IPS-15b (cell line): ENCODE results near the gene AHSA1.

Experiments
- H3K27me3 ChIP-seq: one replicate; pipeline ENCODE4 v1.6.1; 2013; ENCODE audit warnings: low read length; ENCODE audit not compliant: control insufficient read depth, insufficient read depth
- H3K36me3 ChIP-seq: one replicate; pipeline ENCODE4 v1.6.1; 2013; ENCODE audit warnings: low read length; ENCODE audit not compliant: control insufficient read depth, insufficient read depth
- H3K4me1 ChIP-seq: one replicate; pipeline ENCODE4 v1.6.1; 2013; ENCODE audit warnings: mild to moderate bottlenecking, low read length; ENCODE audit not compliant: control insufficient read depth, insufficient read depth
- H3K4me3 ChIP-seq: one replicate; pipeline ENCODE4 v1.5.1; 2013; ENCODE audit warnings: low read depth, low read length
- H3K9ac ChIP-seq: one replicate; pipeline ENCODE4 v1.6.1; 2013; ENCODE audit warnings: low read depth, mild to moderate bottlenecking, low read length
- H3K9me3 ChIP-seq: one replicate; pipeline ENCODE4 v1.6.1; 2013; ENCODE audit warnings: mild to moderate bottlenecking, low read length; ENCODE audit not compliant: control insufficient read depth, insufficient read depth

Gene AHSA1

DNA sequence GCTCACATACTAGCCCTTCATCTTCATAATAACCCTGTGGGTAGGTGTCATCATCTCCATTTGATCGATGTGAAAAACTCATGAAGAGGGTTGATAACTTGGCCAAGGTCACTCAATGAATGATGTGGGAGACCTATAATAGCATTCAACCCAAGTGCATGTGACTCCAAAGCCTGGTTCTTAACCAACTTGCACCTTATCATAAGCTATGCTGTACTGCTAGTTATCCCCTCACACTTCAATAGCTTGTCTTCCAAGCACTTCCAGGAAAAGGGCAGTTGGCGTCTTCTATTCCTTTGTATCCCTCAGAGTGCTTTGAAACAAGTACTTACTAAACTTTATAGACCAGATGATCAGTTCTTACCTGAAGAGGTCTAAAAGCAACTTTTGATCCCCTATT, 15.7 kb upstream of the AHSA1 start:
- Histone ChIP-seq H3K9ac (no peak overlapping the region), H3K4me3 (no peak overlapping the region), H3K9me3 (no peaks in the 10 kb centered on the region), H3K4me1 (no peaks in the 10 kb centered on the region), H3K27me3 (no peaks in the 10 kb centered on the region), H3K36me3 (peaks cover 15% of the 10 kb centered on the region)

DNA sequence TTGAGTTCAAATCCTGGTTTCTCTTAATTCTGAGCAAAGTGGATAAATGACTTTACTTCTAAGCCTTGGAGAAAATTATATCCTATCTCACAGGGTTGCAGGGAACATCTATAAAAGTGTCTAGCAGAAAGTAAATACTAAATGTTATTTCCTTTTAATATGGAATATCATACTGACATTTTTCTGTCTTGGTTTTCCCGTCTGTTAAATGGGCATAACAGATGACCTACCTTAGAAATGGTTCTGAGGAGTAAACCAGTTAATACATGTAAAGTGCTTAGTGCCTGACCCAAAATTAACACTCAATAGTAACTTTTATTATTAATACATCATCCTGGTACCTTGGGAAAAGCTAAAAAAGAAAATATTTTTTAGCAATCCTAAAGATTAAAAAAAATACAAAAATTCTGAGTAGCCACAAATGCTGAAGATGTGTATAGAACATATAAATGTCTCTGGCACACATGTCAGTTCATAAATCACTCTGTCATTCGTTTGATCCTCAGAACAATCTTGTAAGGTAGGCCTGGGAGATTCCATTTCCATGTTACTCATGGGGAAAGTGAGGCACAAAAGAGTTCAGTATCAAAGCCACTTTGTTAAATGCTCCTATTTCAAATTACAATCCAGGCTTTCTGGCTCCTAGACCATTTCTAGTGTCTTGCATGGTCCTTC, 1.8 kb upstream of the AHSA1 start:
- peaks cover 6% of the 10 kb centered on the region for H3K4me1 ChIP-seq
- no peaks in the 10 kb centered on the region for H3K27me3 ChIP-seq
- H3K9ac ChIP-seq = no peak overlapping the region
- no peaks in the 10 kb centered on the region for H3K9me3 ChIP-seq
- H3K4me3 ChIP-seq = peak overlapping the region; percentile 100
- H3K36me3 ChIP-seq = peaks cover 10% of the 10 kb centered on the region

DNA sequence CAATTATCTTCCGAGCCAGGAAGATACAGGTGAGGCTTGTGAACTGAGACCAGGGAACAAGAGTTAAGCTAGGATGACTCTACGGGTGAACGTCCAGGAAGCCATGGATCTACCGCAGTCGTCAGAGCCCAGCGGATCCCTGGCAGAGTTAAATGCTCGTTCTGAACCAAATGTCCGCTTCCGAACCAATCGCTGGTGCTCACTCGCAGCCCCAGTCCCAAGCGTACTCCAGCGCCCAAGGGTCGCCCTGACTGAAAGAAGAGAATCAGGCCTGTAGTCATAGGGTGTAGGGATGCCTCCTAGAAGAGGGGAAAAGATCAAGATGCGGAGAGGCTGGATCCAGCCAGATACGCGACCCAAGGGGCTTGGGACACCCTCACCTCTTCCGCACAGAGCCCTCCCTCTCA, 775 bp upstream of the AHSA1 start:
- H3K27me3 ChIP-seq = no peaks in the 10 kb centered on the region
- no peaks in the 10 kb centered on the region for H3K9me3 ChIP-seq
- peak overlapping the region; percentile 100 for H3K4me3 ChIP-seq
- H3K4me1 ChIP-seq = peaks cover 6% of the 10 kb centered on the region
- peak overlapping the region; percentile 92 for H3K9ac ChIP-seq
- peaks cover 18% of the 10 kb centered on the region for H3K36me3 ChIP-seq

DNA sequence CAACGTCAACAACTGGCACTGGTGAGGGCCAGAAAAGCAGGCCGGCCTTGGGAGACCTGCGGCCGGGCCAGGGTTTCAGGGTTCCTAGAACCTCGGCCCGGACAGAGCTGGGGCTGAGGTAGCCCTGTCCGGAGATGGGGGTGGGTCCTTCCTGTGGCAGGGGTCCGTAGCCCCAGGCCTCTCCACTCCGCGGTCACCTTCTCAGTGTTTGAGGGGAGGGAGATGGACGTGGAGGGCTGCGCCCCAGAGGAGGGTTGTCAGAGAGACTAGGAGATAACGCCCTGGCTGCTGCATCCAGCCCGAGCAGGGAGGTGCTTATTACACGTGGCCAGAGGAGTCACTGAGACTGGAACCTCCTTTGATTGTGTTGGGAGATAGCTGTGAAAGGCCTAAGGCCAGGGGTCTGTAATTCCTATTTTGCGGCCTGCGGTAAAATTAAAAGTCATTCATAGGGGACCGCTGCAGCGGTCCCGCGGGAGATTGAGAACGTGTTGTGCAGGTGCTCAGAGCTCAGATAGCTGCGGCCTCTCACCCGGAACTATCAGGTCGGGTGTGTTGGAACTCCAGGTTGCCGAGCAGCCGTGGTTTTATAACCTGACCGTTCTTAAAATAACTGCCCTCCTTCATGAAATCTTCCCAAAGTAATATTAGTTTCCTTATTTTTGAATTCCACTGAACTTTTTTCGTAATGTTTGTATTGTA, 507 bp downstream of the AHSA1 start:
- H3K27me3 ChIP-seq = no peaks in the 10 kb centered on the region
- H3K4me3 ChIP-seq = peak overlapping the region; percentile 100
- H3K9ac ChIP-seq = peak overlapping the region; percentile 99
- H3K36me3 ChIP-seq = peaks cover 25% of the 10 kb centered on the region
- peaks cover 6% of the 10 kb centered on the region for H3K4me1 ChIP-seq
- no peaks in the 10 kb centered on the region for H3K9me3 ChIP-seq

DNA sequence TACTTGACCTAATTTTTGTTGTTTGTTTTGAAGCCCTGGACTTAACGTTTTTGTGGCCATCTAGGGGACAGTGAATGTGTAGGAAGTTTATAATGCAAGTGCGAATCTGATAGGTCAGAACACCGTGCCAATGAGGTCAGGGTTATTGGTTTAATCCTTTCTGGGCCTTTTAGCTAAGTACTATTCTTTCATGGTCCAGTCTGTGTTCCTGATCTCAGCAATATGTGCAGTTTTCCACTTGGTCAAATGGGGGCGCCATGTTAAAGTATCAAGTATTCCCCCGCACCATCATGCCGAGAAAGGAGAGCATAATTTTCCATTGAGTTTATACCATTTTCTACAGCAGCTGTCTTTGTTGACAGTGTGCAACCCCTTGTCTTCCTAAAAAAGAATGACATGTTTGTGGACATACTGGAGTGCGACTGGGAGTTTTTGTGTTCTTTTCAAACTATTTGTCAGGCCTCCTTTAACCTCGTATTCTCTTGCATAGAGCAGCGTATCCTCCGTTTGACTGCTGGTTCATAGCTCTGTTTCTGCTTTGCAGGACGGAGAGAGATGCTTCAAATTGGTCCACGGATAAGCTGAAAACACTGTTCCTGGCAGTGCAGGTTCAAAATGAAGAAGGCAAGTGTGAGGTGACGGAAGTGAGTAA, 1.3 kb downstream of the AHSA1 start:
- H3K36me3 ChIP-seq = peaks cover 25% of the 10 kb centered on the region
- no peaks in the 10 kb centered on the region for H3K27me3 ChIP-seq
- H3K9me3 ChIP-seq = no peaks in the 10 kb centered on the region
- peak overlapping the region; percentile 100 for H3K4me3 ChIP-seq
- H3K9ac ChIP-seq = peak overlapping the region; percentile 27
- peaks cover 6% of the 10 kb centered on the region for H3K4me1 ChIP-seq

DNA sequence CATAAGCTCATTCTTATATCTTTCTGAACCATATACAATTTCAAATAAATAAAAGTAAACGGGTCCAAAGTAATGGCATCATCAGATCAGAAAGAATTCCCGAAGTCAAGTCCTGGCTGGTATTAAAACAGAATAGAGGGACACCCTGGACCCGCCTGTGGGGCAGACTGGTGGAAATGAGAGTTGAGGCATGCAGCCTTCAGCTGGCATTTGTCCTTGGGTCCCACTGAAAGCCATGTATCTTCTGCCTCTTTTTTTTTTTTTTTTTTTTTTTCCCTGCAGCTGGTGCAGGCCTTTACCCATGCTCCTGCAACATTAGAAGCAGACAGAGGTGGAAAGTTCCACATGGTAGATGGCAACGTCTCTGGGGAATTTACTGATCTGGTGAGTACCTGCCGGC, 9.9 kb downstream of the AHSA1 start:
- Histone ChIP-seq H3K9me3 (no peaks in the 10 kb centered on the region), H3K4me3 (no peak overlapping the region), H3K9ac (no peak overlapping the region), H3K4me1 (peaks cover 11% of the 10 kb centered on the region), H3K27me3 (no peaks in the 10 kb centered on the region), H3K36me3 (peaks cover 37% of the 10 kb centered on the region)

DNA sequence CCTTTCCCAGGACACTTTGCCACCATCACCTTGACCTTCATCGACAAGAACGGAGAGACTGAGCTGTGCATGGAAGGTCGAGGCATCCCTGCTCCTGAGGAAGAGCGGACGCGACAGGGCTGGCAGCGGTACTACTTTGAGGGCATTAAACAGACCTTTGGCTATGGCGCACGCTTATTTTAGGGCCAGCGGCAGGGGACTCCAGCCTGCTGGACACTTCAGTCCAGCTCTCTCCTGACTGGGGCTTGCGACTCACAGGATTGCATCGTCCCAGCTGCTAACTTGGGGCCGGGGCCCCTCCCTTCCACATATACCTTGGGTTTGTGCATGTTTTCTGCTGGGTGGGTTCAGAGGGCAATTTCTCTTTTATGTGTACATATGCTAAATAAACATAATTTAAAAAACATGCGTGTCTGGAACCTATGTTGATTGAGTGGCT, 11.2 kb downstream of the AHSA1 start:
- H3K4me3 ChIP-seq = no peak overlapping the region
- peaks cover 11% of the 10 kb centered on the region for H3K4me1 ChIP-seq
- no peak overlapping the region for H3K9ac ChIP-seq
- H3K9me3 ChIP-seq = no peaks in the 10 kb centered on the region
- peaks cover 36% of the 10 kb centered on the region for H3K36me3 ChIP-seq
- H3K27me3 ChIP-seq = no peaks in the 10 kb centered on the region

DNA sequence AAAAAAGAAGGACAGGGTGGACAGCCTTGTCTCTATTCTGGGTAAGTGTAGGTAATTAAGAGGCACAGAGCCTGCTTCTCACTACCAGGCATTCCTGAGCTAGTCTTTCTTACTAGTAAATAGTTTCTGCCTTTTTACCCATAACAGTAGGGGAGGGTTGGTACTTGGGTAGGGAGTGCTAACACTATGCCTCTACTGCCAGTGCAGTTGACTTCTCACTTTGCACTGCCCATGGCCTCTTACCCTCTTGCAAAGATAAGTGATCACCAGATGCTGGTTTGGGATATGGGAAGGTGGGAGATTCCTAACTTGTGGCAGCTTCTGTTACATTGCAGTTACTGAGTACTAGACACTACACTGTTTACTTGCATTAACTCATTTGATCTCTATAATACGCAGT, 11.6 kb downstream of the AHSA1 start:
- no peak overlapping the region for H3K9ac ChIP-seq
- no peaks in the 10 kb centered on the region for H3K9me3 ChIP-seq
- no peak overlapping the region for H3K4me3 ChIP-seq
- peaks cover 11% of the 10 kb centered on the region for H3K4me1 ChIP-seq
- peaks cover 34% of the 10 kb centered on the region for H3K36me3 ChIP-seq
- H3K27me3 ChIP-seq = no peaks in the 10 kb centered on the region

DNA sequence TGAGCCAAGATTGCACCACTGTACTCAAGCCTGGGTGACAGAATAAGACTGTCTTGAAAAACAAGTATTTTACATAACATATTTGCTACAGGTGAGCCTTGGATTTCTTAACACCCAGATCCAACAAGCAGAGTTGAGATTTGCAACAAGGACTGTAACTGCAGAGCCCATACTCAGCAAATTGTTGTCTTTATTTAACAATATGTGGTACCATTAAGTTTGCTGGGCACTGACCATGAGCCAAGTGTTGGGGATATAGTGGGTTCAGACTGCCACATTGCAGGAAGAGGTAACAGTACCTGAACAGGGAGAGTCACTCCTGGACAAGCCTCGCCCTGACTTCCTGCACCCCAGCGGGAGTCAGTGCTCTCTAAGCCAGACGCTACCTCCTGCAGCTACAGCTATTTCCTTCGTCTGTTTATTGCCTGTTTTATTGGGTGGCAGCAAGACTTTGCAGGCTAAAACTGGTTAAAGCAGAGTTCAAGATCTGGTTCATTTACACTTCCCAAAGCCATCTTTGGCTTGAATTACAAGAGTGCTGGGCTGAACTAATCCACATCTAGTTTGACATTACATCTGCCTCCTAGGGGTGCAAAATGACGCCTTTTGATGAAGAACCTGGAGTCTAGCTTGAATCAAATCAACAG, 12.5 kb downstream of the AHSA1 start:
- H3K36me3 ChIP-seq = peaks cover 26% of the 10 kb centered on the region
- no peak overlapping the region for H3K4me3 ChIP-seq
- no peak overlapping the region for H3K9ac ChIP-seq
- no peaks in the 10 kb centered on the region for H3K9me3 ChIP-seq
- H3K4me1 ChIP-seq = peaks cover 11% of the 10 kb centered on the region
- no peaks in the 10 kb centered on the region for H3K27me3 ChIP-seq

DNA sequence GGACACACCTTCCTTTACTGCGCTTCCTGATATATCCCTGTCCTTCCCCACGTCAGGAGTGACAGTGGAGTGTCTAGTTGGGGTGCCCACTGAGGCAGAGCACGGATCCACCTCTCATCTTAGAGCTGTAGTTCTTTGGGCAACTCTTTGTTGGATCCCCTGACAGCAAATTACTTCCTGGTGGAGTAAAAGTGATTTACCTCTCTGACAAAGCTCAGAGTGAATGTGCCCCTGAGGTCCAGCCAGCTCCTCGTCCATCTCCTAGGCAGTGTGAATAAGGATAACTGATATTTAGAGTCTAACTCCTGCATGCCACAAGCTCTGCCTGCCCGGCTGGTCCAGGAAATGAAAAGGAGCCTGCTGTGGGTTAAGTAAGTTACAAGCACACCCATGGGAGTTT, 16.0 kb downstream of the AHSA1 start:
- H3K4me3 ChIP-seq = no peak overlapping the region

DNA sequence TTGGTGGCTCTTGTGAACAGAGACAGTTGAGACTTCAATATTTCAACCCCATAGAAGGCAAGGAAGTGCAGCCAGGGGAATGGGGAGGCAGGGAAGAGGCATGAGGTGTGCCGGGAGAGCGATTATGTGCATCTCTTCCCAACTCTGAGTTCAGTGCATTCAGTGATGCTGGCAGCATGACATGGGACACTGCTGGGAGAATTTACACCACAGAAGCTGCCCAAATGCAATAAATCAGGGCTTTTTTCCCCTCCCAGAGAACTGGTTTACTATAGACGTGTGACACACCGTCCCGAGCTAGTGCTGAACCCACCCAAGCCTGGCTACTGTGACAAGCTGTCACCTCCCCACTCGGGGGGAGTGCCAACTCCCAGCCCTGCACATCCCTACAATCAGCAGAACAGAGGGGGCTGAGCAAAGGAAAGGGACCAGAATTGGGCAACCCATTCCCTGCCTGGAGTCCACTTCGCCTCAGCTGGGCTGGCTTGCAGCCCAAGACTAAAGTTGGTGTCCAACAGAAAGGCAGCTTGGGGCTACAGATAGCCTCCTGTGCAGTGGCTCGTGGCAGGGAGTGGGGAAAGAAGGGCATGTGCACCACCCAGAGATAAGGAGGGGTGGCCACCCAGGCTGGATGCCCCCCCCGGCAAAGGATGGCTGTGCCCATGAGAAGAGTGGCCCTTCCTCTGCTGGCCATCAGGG, 16.7 kb downstream of the AHSA1 start:
- Histone ChIP-seq H3K4me3 (no peak overlapping the region), H3K36me3 (no peaks in the 10 kb centered on the region), H3K9me3 (no peaks in the 10 kb centered on the region), H3K27me3 (no peaks in the 10 kb centered on the region), H3K4me1 (peaks cover 11% of the 10 kb centered on the region), H3K9ac (no peak overlapping the region)

More for the DNA sequence above, 16.0 kb downstream of the AHSA1 start:
- Histone ChIP-seq H3K27me3 (no peaks in the 10 kb centered on the region), H3K9ac (no peak overlapping the region), H3K4me1 (peaks cover 11% of the 10 kb centered on the region), H3K36me3 (peaks cover 4% of the 10 kb centered on the region), H3K9me3 (no peaks in the 10 kb centered on the region)
